Stomach (tissue), 4 donors: ENCODE results near the gene KCNT2.

Experiments
- POLR2A ChIP-seq, 4 donors: fragments of 450-650 bp; IDR thresholded peaks; one replicate each; pipeline ENCODE4 v1.6.1; 2016; ENCODE audit warnings: antibody characterized with exemption in 4 of 4, control low read depth in 2 of 4, mild to moderate bottlenecking in 1 of 4, moderate library complexity in 1 of 4
- POLR2AphosphoS5 ChIP-seq, 3 donors: sonication (generic); formaldehyde crosslinking; IDR thresholded peaks; one replicate each; pipeline ENCODE4 v1.6.1; 2016; ENCODE audit warnings: antibody characterized with exemption in 3 of 3
- TF ChIP-seq, protein P1 (sequence below), 7 experiments: fragments of 450-650 bp in 4 of 7; fragments of 200-600 bp in 3 of 7; sonication (generic) in 3 of 7; IDR thresholded peaks; one replicate each; pipeline ENCODE4 v1.5.1; 2016 to 2019; ENCODE audit warnings: antibody characterized with exemption in 7 of 7, control low read depth in 2 of 7, mild to moderate bottlenecking in 1 of 7

DNA sequence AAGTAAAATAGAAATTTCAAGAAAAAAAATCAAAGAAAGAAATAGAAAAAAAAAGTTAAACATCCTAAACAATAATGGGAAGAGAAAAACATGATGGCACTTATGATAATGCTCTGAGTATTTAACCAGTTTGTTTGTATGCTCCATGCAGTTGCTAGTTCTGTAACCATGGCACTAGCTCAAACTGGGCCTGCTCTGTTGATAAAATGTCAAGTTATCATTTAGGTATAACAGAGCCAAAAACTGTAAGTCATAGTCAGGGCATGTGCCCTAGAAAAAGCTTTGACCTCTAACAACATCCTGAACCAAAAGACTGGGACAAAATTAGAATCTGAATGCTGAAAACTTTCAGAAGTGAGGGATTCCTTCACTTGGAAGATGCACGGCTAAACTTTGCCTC, 148.9 kb downstream of the KCNT2 start:
- TF ChIP-seq, protein P1, sequence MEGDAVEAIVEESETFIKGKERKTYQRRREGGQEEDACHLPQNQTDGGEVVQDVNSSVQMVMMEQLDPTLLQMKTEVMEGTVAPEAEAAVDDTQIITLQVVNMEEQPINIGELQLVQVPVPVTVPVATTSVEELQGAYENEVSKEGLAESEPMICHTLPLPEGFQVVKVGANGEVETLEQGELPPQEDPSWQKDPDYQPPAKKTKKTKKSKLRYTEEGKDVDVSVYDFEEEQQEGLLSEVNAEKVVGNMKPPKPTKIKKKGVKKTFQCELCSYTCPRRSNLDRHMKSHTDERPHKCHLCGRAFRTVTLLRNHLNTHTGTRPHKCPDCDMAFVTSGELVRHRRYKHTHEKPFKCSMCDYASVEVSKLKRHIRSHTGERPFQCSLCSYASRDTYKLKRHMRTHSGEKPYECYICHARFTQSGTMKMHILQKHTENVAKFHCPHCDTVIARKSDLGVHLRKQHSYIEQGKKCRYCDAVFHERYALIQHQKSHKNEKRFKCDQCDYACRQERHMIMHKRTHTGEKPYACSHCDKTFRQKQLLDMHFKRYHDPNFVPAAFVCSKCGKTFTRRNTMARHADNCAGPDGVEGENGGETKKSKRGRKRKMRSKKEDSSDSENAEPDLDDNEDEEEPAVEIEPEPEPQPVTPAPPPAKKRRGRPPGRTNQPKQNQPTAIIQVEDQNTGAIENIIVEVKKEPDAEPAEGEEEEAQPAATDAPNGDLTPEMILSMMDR (IDR thresholded peaks at IDR 0.05) = no peak
- TF ChIP-seq POLR2AphosphoS5 (IDR thresholded peaks at IDR 0.05) (no peak), POLR2A (IDR thresholded peaks at IDR 0.05) (no peak)
